Gastroesophageal sphincter (tissue), 4 donors: ENCODE measurements around the gene MACO1. TPM values are rescaled to one million over a fixed set of nuclear protein-coding genes. Genes with fewer than 3 reads are reported as not detected.

ENCODE experiments used
- ATAC-seq: fragments of 150-250 bp; one replicate; pipeline ENCODE4 v1.9.1; 2016; ENCODE audit warnings: mild to moderate bottlenecking, moderate library complexity
- H3K27ac ChIP-seq, 4 donors: fragments of 200-600 bp; sonication (generic) in 3 of 4; 1 replicate in 3 of 4; 2 replicates in 1 of 4; pipeline ENCODE4 v1.5.1; 2016 to 2019
- H3K27me3 ChIP-seq: fragments of 200-600 bp; sonication (generic); one replicate; pipeline ENCODE4 v1.5.1; 2019
- H3K36me3 ChIP-seq, 2 donors: fragments of 200-600 bp; sonication (generic); one replicate each; pipeline ENCODE4 v1.5.1; 2019; ENCODE audit warnings: control low read depth in 1 of 2
- H3K4me1 ChIP-seq, 3 donors: fragments of 200-600 bp; sonication (generic); 1 replicate in 2 of 3; 2 replicates in 1 of 3; pipeline ENCODE4 v1.5.1; 2016 to 2019; ENCODE audit warnings: control low read depth in 2 of 3
- H3K4me3 ChIP-seq, 2 donors: fragments of 200-600 bp; sonication (generic); one replicate each; pipeline ENCODE4 v1.5.1; 2019; ENCODE audit warnings: mild to moderate bottlenecking in 1 of 2, moderate library complexity in 1 of 2
- H3K9me3 ChIP-seq, 3 donors: fragments of 200-600 bp; sonication (generic); one replicate each; pipeline ENCODE4 v1.5.1; 2017 to 2019; ENCODE audit warnings: control low read depth in 2 of 3
- EP300 ChIP-seq: sonication (generic); formaldehyde crosslinking; IDR thresholded peaks from one replicate; pipeline ENCODE4 v1.6.1; 2017; ENCODE audit warnings: antibody characterized with exemption, mild to moderate bottlenecking
- POLR2A ChIP-seq, 2 donors: fragments of 450-650 bp; IDR thresholded peaks; one replicate each; pipeline ENCODE4 v1.6.1; 2017; ENCODE audit warnings: antibody characterized with exemption in 2 of 2, mild to moderate bottlenecking in 2 of 2, moderate library complexity in 1 of 2
- POLR2AphosphoS5 ChIP-seq: sonication (generic); formaldehyde crosslinking; IDR thresholded peaks from one replicate; pipeline ENCODE4 v1.6.1; 2017; ENCODE audit warnings: antibody characterized with exemption
- WGBS, 2 donors: methylation state at CpG; one replicate each; pipeline ENCODE4 v1.1.5; 2018; ENCODE audit warnings: low coverage in 1 of 2; 5-methylcytosine and 5-hydroxymethylcytosine counted together
- total RNA-seq, 4 donors: library from RNA; depleted of rRNA; stranded (reverse); fragments of >200 nt; gene quantifications; one replicate each; pipeline ENCODE4 v1.1.0, GENCODE V29; 2016
- TF ChIP-seq, protein P1 (sequence below), 4 experiments: fragments of 200-600 bp in 2 of 4; fragments of 450-650 bp in 2 of 4; sonication (generic) in 1 of 4; IDR thresholded peaks; one replicate each; pipeline ENCODE4 v1.5.1; 2017 to 2019; ENCODE audit warnings: antibody characterized with exemption in 4 of 4, mild to moderate bottlenecking in 2 of 4, moderate library complexity in 2 of 4

Gene MACO1
- total RNA-seq, 4 donors from 2014 or later: 15.5 to 24.5 (median 19.0) TPM

DNA sequence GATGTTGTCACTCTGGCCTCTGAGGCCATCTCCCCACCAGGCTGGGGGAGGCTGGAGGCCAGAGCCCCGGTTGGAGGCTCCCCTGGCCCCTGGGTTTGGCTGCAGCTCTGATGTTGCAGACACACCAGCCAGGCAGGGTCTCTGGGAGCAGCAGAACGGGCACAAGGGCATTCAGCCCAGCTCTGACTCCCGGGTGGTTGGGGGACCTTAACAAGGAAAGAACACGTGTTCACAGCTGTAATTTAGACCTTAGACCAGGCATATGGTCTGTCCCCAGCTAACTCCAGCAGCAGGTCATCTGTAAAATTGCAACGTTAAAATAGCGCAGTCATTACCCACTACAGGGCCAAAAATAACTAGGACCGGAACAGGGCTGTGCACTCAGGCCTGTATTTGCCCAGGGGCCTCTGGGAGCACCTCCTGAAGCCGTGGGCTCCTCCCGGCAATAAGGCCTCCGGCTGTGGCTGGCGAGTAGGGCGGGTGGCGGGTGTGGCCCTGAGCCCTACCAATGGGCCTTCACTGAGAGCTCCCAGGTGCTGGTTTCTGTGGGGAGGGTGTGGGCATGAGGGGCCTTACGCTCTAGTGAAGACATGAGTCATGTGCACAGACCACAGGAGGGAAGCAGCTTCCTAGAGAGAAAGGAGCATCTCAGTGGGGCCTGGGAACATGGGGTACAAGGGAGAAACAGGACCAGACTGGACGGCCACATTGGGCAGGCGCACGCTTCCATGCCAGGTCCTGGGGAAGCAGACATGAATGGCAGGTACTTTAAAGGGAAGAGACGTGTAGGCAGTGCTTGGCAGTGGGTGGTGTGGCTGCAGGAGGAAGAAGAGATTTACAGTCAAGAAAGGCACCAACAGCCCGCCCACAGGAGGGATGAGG lies 118.8 kb downstream of the MACO1 start:
- 67 to 80% methylated on average over 1 to 8 of the region's 19 CpGs for WGBS, 2 donors
- TF ChIP-seq, protein P1, sequence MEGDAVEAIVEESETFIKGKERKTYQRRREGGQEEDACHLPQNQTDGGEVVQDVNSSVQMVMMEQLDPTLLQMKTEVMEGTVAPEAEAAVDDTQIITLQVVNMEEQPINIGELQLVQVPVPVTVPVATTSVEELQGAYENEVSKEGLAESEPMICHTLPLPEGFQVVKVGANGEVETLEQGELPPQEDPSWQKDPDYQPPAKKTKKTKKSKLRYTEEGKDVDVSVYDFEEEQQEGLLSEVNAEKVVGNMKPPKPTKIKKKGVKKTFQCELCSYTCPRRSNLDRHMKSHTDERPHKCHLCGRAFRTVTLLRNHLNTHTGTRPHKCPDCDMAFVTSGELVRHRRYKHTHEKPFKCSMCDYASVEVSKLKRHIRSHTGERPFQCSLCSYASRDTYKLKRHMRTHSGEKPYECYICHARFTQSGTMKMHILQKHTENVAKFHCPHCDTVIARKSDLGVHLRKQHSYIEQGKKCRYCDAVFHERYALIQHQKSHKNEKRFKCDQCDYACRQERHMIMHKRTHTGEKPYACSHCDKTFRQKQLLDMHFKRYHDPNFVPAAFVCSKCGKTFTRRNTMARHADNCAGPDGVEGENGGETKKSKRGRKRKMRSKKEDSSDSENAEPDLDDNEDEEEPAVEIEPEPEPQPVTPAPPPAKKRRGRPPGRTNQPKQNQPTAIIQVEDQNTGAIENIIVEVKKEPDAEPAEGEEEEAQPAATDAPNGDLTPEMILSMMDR (IDR thresholded peaks at IDR 0.05): no peak
- TF ChIP-seq EP300: no peak
- no peak for TF ChIP-seq POLR2AphosphoS5
- TF ChIP-seq POLR2A (IDR thresholded peaks at IDR 0.05): no peak
- Histone ChIP-seq H3K4me3 (no peak overlapping the region), H3K4me1 (peaks cover 0 to 89% (median 30%) of the 10 kb centered on the region in 3 donors), H3K27me3 (no peaks in the 10 kb centered on the region), H3K27ac (peak overlapping the region in 3 of 4 donors; percentile 14 to 53 (median 30)), H3K9me3 (no peaks in the 10 kb centered on the region), H3K36me3 (peaks cover 0 to under 1% of the 10 kb centered on the region in 2 donors)
- ATAC-seq: peak; percentile 35

Other genes starting within 250 kb of the MACO1 start
- gene SYF2, start 198.4 kb upstream of the MACO1 start, total RNA-seq: 100 to 1,000 TPM in 1 of 4 donors, 10 to 100 TPM in 3; 54.5 to 105 (median 88.5) TPM
- 100 to 1,000 TPM in 1 of 4 donors, 10 to 100 TPM in 3; 23.1 to 133 (median 59.4) TPM for gene RSRP1, start 183.4 kb upstream of the MACO1 start, total RNA-seq
- gene RHD, start 158.4 kb upstream of the MACO1 start, total RNA-seq: not detected
- 100 to 1,000 TPM in 1 of 4 donors, 10 to 100 TPM in 3; 82.6 to 170 (median 88.8) TPM for gene TMEM50A, start 92.6 kb upstream of the MACO1 start, total RNA-seq
- not detected for gene RHCE, start 10.1 kb upstream of the MACO1 start, total RNA-seq
- gene LDLRAP1, start 112.7 kb downstream of the MACO1 start, total RNA-seq: 10 to 100 TPM; 13.6 to 21.3 (median 17.2) TPM
- gene MAN1C1, start 185.9 kb downstream of the MACO1 start, total RNA-seq: 10 to 100 TPM; 20.0 to 38.1 (median 27.8) TPM